Amniotic epithelial cell (primary cell): ENCODE measurements around the gene NCSTN.

Source experiments
- DNase-seq: peaks from one replicate; pipeline ENCODE4 v3.0.0-alpha.2; 2010; ENCODE audit warnings: low read depth

NCSTN gene

GRCh38 chr1:160342953-160343869, at the start of gene NCSTN, which contains the start of gene COPA:
TSS of gene NCSTN (plus strand) at chr1:160343383. CDS start at chr1:160343397, 14 bp downstream.
TSS of gene COPA (minus strand) at chr1:160343250. CDS start at chr1:160343170, 80 bp downstream.
- peak; percentile 94 for DNase-seq

- peak; percentile 81 for DNase-seq
Observed at GRCh38 chr1:160296036-160296435, 47.1 kb upstream of the NCSTN start.

- DNase-seq = no peak
Observed at GRCh38 chr1:160300173-160300572, 43.0 kb upstream of the NCSTN start.

GRCh38 chr1:160307118-160307791, 35.9 kb upstream of the NCSTN start:
- no peak for DNase-seq

GRCh38 chr1:160308451-160309184, 34.6 kb upstream of the NCSTN start:
- peak; percentile 56 for DNase-seq

GRCh38 chr1:160309185-160309557, 34.0 kb upstream of the NCSTN start:
- peak; percentile 26 for DNase-seq

GRCh38 chr1:160309571-160309970, 33.6 kb upstream of the NCSTN start:
- DNase-seq = no peak

GRCh38 chr1:160315359-160315758, 27.8 kb upstream of the NCSTN start:
- no peak for DNase-seq

GRCh38 chr1:160322831-160323230, 20.4 kb upstream of the NCSTN start:
- DNase-seq = no peak

GRCh38 chr1:160325252-160325651, 17.9 kb upstream of the NCSTN start:
- DNase-seq = no peak

GRCh38 chr1:160326418-160326817, 16.8 kb upstream of the NCSTN start:
- no peak for DNase-seq

GRCh38 chr1:160328184-160328583, 15.0 kb upstream of the NCSTN start:
- DNase-seq = no peak

- DNase-seq = no peak
Observed at GRCh38 chr1:160330119-160330518, 13.1 kb upstream of the NCSTN start.

- DNase-seq = no peak
Observed at GRCh38 chr1:160332516-160332915, 10.7 kb upstream of the NCSTN start.

- no peak for DNase-seq
Observed at GRCh38 chr1:160338580-160338979, 4.6 kb upstream of the NCSTN start.

GRCh38 chr1:160340146-160340545, 3.0 kb upstream of the NCSTN start:
- DNase-seq = no peak

GRCh38 chr1:160340866-160341265, 2.3 kb upstream of the NCSTN start:
- DNase-seq = peak; percentile 14

GRCh38 chr1:160342526-160342925, 657 bp upstream of the NCSTN start:
- peak; percentile 13 for DNase-seq

GRCh38 chr1:160344241-160344640, 1.1 kb downstream of the NCSTN start:
- no peak for DNase-seq

- no peak for DNase-seq
Observed at GRCh38 chr1:160344936-160345335, 1.8 kb downstream of the NCSTN start.

- DNase-seq = no peak
Observed at GRCh38 chr1:160346463-160346862, 3.3 kb downstream of the NCSTN start.

GRCh38 chr1:160346958-160347357, 3.8 kb downstream of the NCSTN start:
- no peak for DNase-seq
